SU-DHL-6 (cell line): Measurements from ENCODE around the gene EYA2.

Experiments
- H2AFZ ChIP-seq: fragments of 200-600 bp; sonication (generic); 2 replicates; pipeline ENCODE4 v1.6.1; 2014; ENCODE audit warnings: low read depth, mild to moderate bottlenecking, moderate library complexity, mixed read lengths, antibody characterized with exemption, low read length; ENCODE audit not compliant: severe bottlenecking
- H3F3A ChIP-seq: fragments of 200-600 bp; shearing (Covaris generic); 2 replicates; pipeline ENCODE4 v1.6.0; 2016; ENCODE audit warnings: antibody characterized with exemption, mild to moderate bottlenecking; ENCODE audit not compliant: insufficient read depth
- H3K27ac ChIP-seq: fragments of 200-600 bp; sonication (generic); 2 replicates; pipeline ENCODE4 v1.5.1; 2016; ENCODE audit warnings: low read depth, mild to moderate bottlenecking, low read length, moderate library complexity, mixed read lengths
- H3K27me3 ChIP-seq: fragments of 200-600 bp; sonication (generic), shearing (Covaris generic); 2 replicates; pipeline ENCODE4 v1.6.0; 2014; ENCODE audit warnings: mild to moderate bottlenecking, low read length
- H3K36me3 ChIP-seq: fragments of 200-600 bp; sonication (generic); 2 replicates; pipeline ENCODE4 v1.6.1; 2014; ENCODE audit warnings: mild to moderate bottlenecking, low read length, mixed read lengths
- H3K4me2 ChIP-seq: fragments of 300-600, 200-600 bp; shearing (Covaris generic), sonication (generic); 2 replicates; pipeline ENCODE4 v1.6.0; 2014; ENCODE audit warnings: low read length, low read depth, mild to moderate bottlenecking; ENCODE audit not compliant: poor library complexity, severe bottlenecking
- H3K4me3 ChIP-seq: fragments of 200-600 bp; sonication (generic); 2 replicates; pipeline ENCODE4 v1.5.1; 2014; ENCODE audit warnings: antibody characterized with exemption, low read length, mild to moderate bottlenecking, mixed read lengths; ENCODE audit not compliant: insufficient read depth, poor library complexity, severe bottlenecking
- H3K79me2 ChIP-seq: fragments of 200-600 bp; sonication (generic); 2 replicates; pipeline ENCODE4 v1.6.1; 2014; ENCODE audit warnings: mild to moderate bottlenecking, low read length, moderate library complexity; ENCODE audit not compliant: insufficient read depth
- H3K9ac ChIP-seq: fragments of 200-600 bp; sonication (generic); 2 replicates; pipeline ENCODE4 v1.7.0; 2014; ENCODE audit warnings: mild to moderate bottlenecking, low read length
- H3K9me2 ChIP-seq: fragments of 200-600 bp; sonication (generic); replicated peaks from 2 replicates; pipeline ENCODE4 v1.6.1; 2014; ENCODE audit warnings: low read length; ENCODE audit not compliant: insufficient read depth
- H3K9me3 ChIP-seq: fragments of 200-600 bp; sonication (generic); 2 replicates; pipeline ENCODE4 v1.6.1; 2014; ENCODE audit warnings: low read length, mixed read lengths; ENCODE audit not compliant: insufficient read depth
- H4K20me1 ChIP-seq: fragments of 200-600 bp; sonication (generic); 2 replicates; pipeline ENCODE4 v1.6.1; 2014; ENCODE audit warnings: low read depth, mild to moderate bottlenecking, antibody characterized with exemption, low read length, moderate library complexity, mixed read lengths
- CTCF ChIP-seq: fragments of 200-600 bp; sonication (generic); IDR thresholded peaks from one replicate; pipeline ENCODE4 v1.5.1; 2017; ENCODE audit warnings: antibody characterized with exemption, mild to moderate bottlenecking, low read length, moderate library complexity; ENCODE audit not compliant: insufficient read depth, poor library complexity, severe bottlenecking
- EZH2phosphoT487 ChIP-seq: fragments of 200-600 bp; sonication (generic), shearing (Covaris generic); conservative IDR thresholded peaks from 2 replicates; pipeline ENCODE4 v1.6.1; 2018; ENCODE audit warnings: mild to moderate bottlenecking, antibody characterized with exemption, low read length, moderate library complexity, mixed read lengths

Gene EYA2

DNA sequence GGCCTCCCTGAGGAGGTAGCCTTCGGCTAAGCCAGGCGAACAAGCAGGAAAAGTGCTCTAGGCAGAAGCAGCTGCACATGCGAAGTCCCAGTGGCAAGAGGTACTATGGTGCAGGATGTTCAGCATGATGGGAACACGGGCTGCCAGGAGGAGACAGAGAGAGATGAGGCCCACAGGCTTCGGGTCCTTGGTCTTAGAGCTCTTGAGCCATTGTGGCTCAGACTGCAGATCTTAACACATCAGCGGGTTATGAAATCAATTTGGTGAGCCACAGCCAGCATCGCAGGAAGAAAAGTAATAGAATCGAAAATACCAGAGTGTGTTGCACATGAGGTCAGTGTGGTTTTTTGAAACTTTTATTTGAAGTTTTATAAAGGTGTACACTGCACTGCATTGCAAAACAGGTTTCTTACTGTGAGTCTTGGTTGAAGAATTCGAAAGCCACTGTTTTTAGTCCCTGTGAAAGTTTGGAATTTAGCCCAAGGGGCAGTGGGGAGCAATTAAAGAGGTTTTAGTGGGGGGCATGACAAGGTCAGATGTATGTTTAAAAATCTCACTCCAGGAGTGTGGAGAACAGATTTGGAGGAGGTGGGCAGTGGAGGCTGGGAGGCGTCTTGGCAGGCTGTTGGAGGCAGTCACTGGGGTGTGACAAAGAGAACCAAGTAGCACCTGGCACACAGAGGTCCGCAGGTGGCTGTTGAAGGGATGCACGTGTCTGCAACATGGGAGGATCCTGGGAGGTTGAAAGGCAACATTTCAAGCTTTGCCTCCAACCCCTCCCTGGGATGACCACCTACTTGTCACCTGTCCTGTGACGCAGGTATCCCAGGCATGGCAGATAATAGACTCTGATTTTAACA lies 69.3 kb downstream of the EYA2 start:
- H3K36me3 ChIP-seq: no peaks in the 10 kb centered on the region
- no peaks in the 10 kb centered on the region for H3K9me2 ChIP-seq
- no peaks in the 10 kb centered on the region for H3K9me3 ChIP-seq
- no peaks in the 10 kb centered on the region for H3F3A ChIP-seq
- no peaks in the 10 kb centered on the region for H3K27me3 ChIP-seq
- H3K4me2 ChIP-seq: no peak overlapping the region
- no peaks in the 10 kb centered on the region for H4K20me1 ChIP-seq
- H2AFZ ChIP-seq: no peak overlapping the region
- TF ChIP-seq EZH2phosphoT487 (no peak), CTCF (no peak)
- no peaks in the 10 kb centered on the region for H3K79me2 ChIP-seq
- H3K4me3 ChIP-seq: no peak overlapping the region
- H3K27ac ChIP-seq: no peak overlapping the region
- no peak overlapping the region for H3K9ac ChIP-seq

DNA sequence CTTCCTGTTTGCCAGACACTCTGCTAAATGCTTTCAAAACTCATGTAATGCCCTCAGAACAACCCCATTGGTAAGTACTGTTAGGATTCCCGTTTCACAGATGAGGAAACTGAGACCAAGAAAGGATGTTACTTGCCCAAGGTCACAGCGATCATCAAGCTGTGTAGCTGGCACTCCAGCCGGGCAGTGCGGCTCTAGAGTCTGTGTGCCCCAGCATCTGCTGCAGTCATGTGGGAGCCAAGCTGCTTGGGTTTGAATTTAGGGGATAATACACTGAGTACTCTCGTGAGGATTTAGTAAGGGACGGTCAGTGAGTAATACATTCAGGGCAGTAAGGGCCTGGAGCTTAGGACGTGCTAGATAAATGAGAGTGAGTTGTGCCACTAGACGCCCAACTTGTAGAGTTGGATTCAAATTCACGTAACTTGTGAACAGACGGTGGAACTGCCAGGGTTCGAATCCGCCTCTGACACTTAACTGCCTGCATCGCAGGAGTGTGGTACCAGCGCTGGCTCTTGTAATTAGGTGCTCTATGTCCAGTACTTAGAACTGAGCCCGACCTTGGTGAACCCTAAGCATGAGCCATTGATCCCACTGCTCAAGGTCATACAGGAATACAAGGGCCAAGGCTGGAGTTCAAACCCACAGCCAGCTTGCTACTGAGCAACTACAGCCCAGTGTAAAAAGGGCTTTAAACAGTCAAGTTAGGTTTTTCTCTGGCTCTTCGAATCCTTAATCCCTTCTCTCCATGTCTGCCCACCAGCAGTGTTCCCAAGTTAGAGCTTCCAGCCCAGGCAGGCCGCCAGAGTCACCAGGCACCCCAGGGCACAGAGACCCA lies 70.2 kb downstream of the EYA2 start:
- Histone ChIP-seq H3K36me3 (no peaks in the 10 kb centered on the region), H3K4me2 (no peak overlapping the region), H2AFZ (no peak overlapping the region), H3K27ac (no peak overlapping the region), H3K9me2 (no peaks in the 10 kb centered on the region), H3K9me3 (no peaks in the 10 kb centered on the region), H3K9ac (no peak overlapping the region), H3K79me2 (no peaks in the 10 kb centered on the region), H4K20me1 (no peaks in the 10 kb centered on the region), H3F3A (no peaks in the 10 kb centered on the region), H3K27me3 (no peaks in the 10 kb centered on the region), H3K4me3 (no peak overlapping the region)
- TF ChIP-seq CTCF: no peak
- TF ChIP-seq EZH2phosphoT487: no peak

DNA sequence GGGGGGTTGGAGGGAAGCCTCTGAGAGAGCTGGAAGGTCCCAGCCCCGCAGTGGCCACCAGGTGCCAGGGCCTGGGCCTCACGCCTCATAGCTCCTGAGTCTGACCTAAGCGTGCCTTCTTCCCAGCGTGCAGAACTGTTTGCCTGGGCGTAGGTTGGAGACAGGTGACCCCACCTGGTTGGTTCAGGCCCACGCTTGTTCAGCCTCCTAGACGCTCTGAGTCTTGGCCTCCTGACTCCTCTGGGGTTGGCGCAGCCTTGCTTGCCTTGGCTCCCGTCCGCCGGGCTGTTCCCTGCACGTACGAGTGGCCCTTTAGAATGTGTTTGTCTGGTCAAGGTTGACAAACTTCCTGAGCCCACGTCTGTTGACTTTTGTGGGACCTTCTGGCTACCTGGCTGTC lies 70.8 kb downstream of the EYA2 start:
- no peak overlapping the region for H3K27ac ChIP-seq
- H3K9ac ChIP-seq: no peak overlapping the region
- no peaks in the 10 kb centered on the region for H3F3A ChIP-seq
- no peak overlapping the region for H3K4me2 ChIP-seq
- H3K9me3 ChIP-seq: no peaks in the 10 kb centered on the region
- H4K20me1 ChIP-seq: no peaks in the 10 kb centered on the region
- no peaks in the 10 kb centered on the region for H3K36me3 ChIP-seq
- no peaks in the 10 kb centered on the region for H3K79me2 ChIP-seq
- no peaks in the 10 kb centered on the region for H3K9me2 ChIP-seq
- H3K4me3 ChIP-seq: no peak overlapping the region
- TF ChIP-seq EZH2phosphoT487: no peak
- TF ChIP-seq CTCF: no peak
- H2AFZ ChIP-seq: no peak overlapping the region
- H3K27me3 ChIP-seq: no peaks in the 10 kb centered on the region
